Measurements from ENCODE around the gene SLC15A3. TPM values are rescaled to one million over a fixed set of nuclear protein-coding genes. Genes with fewer than 3 reads are reported as not detected.

The SLC15A3 gene
- total and polyA plus RNA-seq, 4 donors = 9.0 to 20.9 (median 16.3) TPM

DNA sequence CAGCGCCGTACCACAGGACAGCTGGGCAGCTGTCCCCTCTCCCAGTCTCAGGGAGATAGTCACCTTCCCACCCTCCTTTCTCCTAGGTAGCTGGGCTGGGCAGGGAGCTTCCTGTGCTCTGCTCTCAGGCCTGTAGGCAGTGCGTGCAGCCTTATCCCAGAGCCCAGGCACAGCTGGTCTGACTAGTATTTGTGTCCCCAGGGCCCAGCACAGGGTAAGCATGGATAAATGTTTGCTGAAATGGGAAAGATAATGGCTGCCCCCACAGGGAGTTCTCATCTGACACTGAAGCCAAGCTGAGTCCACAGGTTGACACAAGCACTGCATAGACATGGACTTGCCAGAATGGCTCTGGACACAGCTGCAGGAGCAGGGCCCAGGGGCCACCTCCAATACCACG lies 9.8 kb downstream of the SLC15A3 start (continued):
- TF ChIP-seq, protein P1, sequence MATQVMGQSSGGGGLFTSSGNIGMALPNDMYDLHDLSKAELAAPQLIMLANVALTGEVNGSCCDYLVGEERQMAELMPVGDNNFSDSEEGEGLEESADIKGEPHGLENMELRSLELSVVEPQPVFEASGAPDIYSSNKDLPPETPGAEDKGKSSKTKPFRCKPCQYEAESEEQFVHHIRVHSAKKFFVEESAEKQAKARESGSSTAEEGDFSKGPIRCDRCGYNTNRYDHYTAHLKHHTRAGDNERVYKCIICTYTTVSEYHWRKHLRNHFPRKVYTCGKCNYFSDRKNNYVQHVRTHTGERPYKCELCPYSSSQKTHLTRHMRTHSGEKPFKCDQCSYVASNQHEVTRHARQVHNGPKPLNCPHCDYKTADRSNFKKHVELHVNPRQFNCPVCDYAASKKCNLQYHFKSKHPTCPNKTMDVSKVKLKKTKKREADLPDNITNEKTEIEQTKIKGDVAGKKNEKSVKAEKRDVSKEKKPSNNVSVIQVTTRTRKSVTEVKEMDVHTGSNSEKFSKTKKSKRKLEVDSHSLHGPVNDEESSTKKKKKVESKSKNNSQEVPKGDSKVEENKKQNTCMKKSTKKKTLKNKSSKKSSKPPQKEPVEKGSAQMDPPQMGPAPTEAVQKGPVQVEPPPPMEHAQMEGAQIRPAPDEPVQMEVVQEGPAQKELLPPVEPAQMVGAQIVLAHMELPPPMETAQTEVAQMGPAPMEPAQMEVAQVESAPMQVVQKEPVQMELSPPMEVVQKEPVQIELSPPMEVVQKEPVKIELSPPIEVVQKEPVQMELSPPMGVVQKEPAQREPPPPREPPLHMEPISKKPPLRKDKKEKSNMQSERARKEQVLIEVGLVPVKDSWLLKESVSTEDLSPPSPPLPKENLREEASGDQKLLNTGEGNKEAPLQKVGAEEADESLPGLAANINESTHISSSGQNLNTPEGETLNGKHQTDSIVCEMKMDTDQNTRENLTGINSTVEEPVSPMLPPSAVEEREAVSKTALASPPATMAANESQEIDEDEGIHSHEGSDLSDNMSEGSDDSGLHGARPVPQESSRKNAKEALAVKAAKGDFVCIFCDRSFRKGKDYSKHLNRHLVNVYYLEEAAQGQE (IDR thresholded peaks at IDR 0.05) = no peak
- TF ChIP-seq SP1 (IDR thresholded peaks at IDR 0.05) = no peak
- TF ChIP-seq, protein P2, sequence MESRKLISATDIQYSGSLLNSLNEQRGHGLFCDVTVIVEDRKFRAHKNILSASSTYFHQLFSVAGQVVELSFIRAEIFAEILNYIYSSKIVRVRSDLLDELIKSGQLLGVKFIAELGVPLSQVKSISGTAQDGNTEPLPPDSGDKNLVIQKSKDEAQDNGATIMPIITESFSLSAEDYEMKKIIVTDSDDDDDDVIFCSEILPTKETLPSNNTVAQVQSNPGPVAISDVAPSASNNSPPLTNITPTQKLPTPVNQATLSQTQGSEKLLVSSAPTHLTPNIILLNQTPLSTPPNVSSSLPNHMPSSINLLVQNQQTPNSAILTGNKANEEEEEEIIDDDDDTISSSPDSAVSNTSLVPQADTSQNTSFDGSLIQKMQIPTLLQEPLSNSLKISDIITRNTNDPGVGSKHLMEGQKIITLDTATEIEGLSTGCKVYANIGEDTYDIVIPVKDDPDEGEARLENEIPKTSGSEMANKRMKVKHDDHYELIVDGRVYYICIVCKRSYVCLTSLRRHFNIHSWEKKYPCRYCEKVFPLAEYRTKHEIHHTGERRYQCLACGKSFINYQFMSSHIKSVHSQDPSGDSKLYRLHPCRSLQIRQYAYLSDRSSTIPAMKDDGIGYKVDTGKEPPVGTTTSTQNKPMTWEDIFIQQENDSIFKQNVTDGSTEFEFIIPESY (IDR thresholded peaks at IDR 0.05) = no peak
- TF ChIP-seq TAF1 (conservative IDR thresholded peaks at IDR 0.05) = no peak
- TF ChIP-seq EGR1 (IDR thresholded peaks at IDR 0.05; ENCODE audit: low read depth in 2 of 2) = no peak
- no peak for TF ChIP-seq JUND (IDR thresholded peaks at IDR 0.05)
- no peak for TF ChIP-seq RAD21 (IDR thresholded peaks at IDR 0.05)

DNA sequence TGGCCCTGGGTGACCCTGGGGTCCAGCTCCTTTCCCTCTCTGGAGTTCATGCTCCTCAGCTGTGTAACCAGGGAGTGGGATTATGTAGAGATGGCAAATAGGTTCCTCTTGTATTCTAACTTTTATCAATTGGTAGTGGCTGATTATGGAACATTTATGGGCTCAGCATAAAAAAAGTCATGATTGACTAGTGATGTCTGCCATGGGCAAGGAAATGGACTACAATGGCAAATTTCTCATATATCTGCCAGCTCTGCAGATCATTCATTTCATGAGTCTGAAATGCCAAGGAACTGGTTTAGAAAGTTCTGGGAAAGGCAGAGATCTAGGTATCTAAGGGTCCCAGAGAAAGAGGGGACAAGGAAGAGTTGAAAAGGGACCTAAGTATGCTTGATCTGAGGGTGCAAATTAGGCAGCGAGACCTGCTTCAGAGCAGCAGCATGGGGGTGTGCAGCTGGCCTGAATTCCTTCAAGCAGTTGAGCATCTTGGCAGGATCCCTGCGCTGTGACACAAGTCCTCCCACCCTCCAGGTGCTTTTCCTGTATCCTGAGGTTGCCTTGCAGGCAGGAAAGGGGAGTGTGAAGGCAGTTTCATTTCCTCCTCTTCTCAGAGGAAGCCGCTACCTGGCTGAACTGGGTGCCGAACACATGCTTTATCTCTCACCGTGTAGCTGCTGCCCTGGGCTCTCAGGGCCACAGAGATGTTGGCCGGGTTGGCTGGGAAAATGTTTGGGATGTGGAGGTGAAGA lies 10.4 kb downstream of the SLC15A3 start:
- no peak for TF ChIP-seq JUND (IDR thresholded peaks at IDR 0.05)
- TF ChIP-seq FOXA2 (IDR thresholded peaks at IDR 0.05) = no peak
- no peak for TF ChIP-seq NR2F2 (IDR thresholded peaks at IDR 0.05)
- TF ChIP-seq, protein P3, sequence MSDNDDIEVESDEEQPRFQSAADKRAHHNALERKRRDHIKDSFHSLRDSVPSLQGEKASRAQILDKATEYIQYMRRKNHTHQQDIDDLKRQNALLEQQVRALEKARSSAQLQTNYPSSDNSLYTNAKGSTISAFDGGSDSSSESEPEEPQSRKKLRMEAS (IDR thresholded peaks at IDR 0.05) = no peak
- no peak for TF ChIP-seq RAD21 (IDR thresholded peaks at IDR 0.05)
- TF ChIP-seq, protein P1 (IDR thresholded peaks at IDR 0.05) = no peak
- TF ChIP-seq, protein P4, sequence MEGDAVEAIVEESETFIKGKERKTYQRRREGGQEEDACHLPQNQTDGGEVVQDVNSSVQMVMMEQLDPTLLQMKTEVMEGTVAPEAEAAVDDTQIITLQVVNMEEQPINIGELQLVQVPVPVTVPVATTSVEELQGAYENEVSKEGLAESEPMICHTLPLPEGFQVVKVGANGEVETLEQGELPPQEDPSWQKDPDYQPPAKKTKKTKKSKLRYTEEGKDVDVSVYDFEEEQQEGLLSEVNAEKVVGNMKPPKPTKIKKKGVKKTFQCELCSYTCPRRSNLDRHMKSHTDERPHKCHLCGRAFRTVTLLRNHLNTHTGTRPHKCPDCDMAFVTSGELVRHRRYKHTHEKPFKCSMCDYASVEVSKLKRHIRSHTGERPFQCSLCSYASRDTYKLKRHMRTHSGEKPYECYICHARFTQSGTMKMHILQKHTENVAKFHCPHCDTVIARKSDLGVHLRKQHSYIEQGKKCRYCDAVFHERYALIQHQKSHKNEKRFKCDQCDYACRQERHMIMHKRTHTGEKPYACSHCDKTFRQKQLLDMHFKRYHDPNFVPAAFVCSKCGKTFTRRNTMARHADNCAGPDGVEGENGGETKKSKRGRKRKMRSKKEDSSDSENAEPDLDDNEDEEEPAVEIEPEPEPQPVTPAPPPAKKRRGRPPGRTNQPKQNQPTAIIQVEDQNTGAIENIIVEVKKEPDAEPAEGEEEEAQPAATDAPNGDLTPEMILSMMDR (IDR thresholded peaks at IDR 0.05; ENCODE audit: low read depth, low read length, missing input control) = no peak
- no peak for TF ChIP-seq SP1 (IDR thresholded peaks at IDR 0.05)
- no peak for TF ChIP-seq YY1 (IDR thresholded peaks at IDR 0.05)
- TF ChIP-seq HNF4A (conservative IDR thresholded peaks at IDR 0.05) = no peak
- no peak for TF ChIP-seq RXRA (IDR thresholded peaks at IDR 0.05)
- no peak for TF ChIP-seq FOXA1 (IDR thresholded peaks at IDR 0.05)
- TF ChIP-seq HNF4G (IDR thresholded peaks at IDR 0.05) = no peak
- TF ChIP-seq, protein P5, sequence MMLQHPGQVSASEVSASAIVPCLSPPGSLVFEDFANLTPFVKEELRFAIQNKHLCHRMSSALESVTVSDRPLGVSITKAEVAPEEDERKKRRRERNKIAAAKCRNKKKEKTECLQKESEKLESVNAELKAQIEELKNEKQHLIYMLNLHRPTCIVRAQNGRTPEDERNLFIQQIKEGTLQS (IDR thresholded peaks at IDR 0.05) = no peak
- no peak for TF ChIP-seq GABPA (IDR thresholded peaks at IDR 0.05 in 1 of 2, conservative IDR thresholded peaks at IDR 0.05 in 1 of 2)
- TF ChIP-seq TAF1 (conservative IDR thresholded peaks at IDR 0.05) = no peak
- TF ChIP-seq EGR1 (IDR thresholded peaks at IDR 0.05; ENCODE audit: low read depth in 2 of 2) = no peak
- Histone ChIP-seq H3K27me3 (ENCODE audit: control insufficient read depth in 4 of 4, insufficient read depth in 4 of 4, low read length in 3 of 4) (no peaks in the 10 kb centered on the region), H3K27ac (ENCODE audit: low read depth in 1 of 2, low read length in 2 of 2) (no peak overlapping the region), H3K9me3 (ENCODE audit: control insufficient read depth in 4 of 4, low read length in 3 of 4) (no peaks in the 10 kb centered on the region), H3K36me3 (ENCODE audit: control insufficient read depth in 4 of 4, insufficient read depth in 3 of 4, low read depth in 1 of 4, low read length in 3 of 4) (peaks cover 2 to 49% (median 13%) of the 10 kb centered on the region in 4 donors), H3K9ac (ENCODE audit: low read depth in 1 of 2, low read length in 2 of 2) (no peak overlapping the region), H3K4me3 (ENCODE audit: low read depth in 1 of 3, low read length in 3 of 3) (no peak overlapping the region), H3K4me1 (ENCODE audit: control insufficient read depth in 4 of 4, insufficient read depth in 4 of 4, low read length in 3 of 4) (no peaks in the 10 kb centered on the region)
- no peak for DNase-seq (ENCODE audit: low spot score)
- WGBS = 87% methylated on average over 6 of the region's 6 CpGs
